ENCODE data around the gene B9D2. TPM values are rescaled to one million over a fixed set of nuclear protein-coding genes. Genes with fewer than 3 reads are reported as not detected.

The B9D2 gene, protein sequence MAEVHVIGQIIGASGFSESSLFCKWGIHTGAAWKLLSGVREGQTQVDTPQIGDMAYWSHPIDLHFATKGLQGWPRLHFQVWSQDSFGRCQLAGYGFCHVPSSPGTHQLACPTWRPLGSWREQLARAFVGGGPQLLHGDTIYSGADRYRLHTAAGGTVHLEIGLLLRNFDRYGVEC
- 2.8 and 4.2 TPM in 2 replicates for total RNA-seq

DNA sequence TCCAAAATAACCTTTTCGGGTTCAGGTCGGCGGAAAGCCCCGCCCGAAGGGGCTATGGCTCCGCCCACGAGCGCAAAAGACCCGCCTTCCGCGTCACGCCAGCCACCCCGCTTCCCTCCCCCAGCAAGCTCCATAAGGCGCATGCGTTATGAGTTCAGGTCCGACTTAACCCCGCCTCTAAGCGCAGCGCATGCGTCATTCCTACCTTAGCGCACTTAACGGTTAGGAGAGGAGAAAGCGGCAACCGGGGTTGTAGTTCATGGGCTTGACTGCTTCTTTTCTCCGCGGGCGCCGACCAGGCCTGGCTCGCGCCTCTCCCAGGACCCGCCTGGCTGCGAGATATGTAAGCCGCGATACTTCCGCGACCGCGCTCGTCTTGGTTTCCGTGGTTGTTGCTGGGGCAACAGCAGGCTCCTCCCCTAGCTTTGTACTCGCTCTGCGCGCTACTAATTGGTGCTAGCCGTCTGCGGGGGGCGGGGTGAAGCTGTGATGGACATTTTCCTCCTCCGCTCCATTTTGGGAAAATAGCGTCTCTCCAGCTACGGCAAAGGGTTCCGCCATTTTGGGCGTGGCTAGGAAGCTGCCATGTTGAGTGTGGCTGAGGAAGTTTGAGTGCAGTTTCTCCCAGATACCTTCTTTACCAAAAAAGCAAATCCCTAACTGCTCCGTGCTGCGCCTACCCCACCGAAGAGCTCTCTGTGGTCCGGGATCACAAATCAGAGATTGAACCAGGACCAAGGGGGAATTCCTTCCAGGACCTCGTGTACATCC is at the start of gene B9D2:
B9D2 (minus strand) TSS at position 397 of the 771 bp plus-strand sequence. CDS start 630 bp downstream, outside the sequence.

DNA sequence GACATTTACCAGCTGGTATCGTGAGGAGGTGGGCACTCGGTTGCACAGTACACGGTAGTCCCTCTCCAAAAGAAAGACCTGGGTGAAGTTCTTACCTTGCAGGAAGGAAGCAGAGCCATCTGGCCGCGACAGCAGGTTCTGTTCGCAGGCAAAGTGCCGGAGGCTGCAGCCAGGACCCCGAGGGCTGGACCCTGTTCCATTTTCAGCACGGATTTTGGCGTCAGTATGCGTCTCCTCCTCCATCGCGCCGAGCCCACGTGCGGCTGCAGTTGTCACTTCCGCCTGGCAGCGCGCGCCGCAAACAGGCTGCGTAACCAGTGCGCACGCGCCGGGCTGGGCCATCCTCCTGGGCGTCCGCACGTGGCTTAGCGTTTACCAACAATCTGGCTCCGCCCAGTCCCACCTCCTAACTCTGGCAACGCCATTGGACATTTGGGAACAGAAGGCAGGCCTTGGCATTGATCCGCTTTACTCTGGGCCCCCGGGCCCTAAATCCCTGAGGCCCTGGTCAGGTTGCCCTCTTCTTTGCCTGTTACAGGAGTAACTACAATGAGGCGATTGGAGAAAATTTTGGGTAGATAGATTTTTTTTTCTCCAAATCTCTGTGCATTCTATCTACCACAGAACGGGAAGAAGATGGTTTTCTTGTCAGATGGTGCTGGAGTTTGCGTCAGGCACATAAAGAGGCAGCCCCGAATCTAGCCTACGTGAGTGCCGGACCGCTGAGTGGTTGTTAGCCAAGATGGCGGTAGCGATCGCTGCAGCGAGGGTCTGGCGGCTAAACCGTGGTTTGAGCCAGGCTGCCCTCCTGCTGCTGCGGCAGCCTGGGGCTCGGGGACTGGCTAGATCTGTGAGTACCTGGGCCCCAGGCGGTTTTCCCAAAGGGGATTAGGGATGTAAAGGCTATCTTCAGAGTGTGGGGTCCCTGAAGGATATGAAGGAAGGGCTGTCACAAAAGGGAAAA is 33.4 kb upstream of the B9D2 start, which contains the start of the genes BCKDHA and EXOSC5:
BCKDHA (plus strand) TSS at position 733 of the 964 bp plus-strand sequence; CDS start at position 743, 10 bp downstream.
EXOSC5 (minus strand) TSS at position 274 of the 964 bp plus-strand sequence; CDS start at position 243, 31 bp downstream.

DNA sequence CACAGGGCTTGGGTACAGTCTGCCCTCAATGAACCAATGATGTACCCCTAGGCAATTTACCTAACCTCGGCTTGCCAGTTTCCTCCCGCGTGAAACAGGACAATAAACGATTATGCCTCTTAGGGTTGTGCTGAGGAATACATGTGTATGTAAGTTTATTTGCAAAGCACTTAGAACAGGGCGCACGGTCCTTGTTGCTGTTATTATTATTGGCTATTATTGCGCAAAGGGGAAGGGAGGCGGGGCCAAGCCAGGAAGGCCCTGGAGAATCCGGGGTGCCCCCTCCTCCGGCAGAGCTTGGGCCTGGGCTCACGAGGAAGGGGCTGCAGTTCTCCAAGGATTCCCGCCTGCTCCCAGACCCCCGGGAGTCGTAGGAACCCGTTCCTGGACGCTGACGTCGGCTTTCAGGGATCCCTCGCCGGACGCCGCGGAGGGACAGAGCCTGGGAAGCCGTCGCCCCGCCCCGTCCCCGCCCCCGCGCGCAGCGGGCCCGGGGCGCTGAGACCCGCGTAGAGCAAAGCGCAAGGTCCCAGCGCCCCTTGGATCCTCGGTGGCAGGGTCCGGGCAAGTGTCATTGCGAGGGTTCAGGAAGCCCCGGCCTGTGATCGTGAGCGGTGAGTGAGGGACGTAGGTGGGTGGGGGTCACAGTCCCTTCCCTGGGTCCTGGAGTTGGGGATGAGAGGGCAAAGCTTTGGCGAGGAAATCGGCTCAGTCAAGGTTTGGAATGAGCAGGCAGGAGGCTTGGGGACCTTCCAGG is 12.5 kb upstream of the B9D2 start, which contains the start of gene TMEM91:
TMEM91 (plus strand) TSS at position 293 of the 757 bp plus-strand sequence. CDS start 1,777 bp downstream, outside the sequence.

DNA sequence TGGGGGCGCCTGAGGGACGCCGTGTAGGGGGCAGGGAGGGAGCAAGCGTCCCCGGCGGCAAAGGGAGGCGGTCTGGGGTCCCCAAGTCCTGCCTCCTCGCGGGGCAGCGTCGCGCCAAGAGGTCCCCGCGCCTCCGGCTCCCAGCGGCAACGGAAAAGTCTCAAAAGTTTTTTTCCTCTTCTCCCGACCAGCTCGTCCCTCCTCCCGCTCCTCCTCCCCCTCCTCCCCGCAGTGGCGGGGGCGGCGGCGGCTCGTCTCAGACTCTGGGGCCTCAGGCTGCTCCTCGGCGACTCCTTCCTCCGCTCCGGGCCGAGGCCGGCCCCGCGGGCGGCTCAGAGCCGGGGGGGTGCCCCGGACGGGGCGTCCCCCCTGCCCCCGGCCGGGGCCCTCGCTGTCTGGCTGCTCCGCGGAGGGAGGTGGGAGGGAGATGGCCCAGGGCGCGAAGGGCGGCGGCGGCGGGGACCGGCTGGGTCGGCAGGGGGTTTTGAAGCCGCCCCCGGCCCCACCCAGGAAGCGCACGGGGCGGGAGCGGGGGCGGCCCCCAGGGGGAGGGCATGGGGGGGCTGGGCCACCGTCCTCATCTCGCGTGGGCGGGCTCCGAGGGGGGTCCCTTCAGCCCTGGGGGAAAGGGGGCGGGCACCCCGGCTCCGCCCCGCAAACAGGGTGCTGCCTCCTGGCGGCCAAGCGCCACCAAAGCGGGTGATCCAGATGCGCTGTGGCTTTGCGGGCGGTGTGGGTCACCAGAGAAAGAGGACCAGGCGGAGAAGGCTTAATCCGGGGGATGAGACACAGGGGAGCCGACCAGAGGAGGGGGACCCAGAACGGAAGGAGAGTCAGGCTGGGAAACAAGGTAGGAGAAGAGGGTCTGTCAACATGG is 10.2 kb downstream of the B9D2 start, which contains the start of gene TGFB1:
TGFB1 (minus strand) TSS at position 457 of the 877 bp plus-strand sequence. CDS start 878 bp downstream, outside the sequence.

DNA sequence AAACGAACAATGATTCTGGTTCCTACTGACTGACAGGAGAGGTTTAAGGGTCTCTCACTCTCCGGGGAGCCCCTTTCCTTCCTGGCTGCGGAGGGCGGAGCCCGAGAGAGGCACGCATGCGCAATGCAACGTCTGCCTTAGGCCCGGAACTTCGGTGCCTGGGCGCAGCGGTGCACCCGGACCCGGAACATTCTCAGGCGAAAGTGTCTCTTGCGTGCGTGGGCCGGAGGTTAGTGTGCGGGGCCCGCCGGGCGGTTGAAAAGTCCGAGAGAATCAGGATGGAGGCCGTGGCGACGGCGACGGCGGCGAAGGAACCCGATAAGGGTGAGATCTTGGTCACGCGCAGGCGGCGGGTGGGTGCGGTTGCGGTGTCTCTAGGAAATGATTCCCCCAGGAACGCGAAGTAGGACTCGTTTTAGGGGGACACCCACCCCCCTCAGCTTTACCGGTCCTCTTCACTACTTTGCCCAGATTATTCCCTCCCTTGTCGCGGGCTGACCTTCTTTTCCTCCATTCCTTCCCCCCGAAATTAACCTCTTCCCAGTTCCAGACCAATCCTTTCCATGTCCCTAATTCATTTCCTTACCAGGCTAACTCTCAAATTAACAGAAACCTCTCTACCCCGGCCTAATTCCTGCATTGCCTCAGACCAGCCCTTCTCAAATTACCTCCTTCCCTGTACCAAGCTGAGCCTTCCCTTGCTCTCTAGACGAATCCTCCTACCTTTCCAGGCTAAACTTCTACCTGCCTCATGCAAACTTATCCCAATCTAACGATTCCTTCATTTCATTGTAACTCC is 53.7 kb downstream of the B9D2 start, which contains the start of gene CCDC97:
CCDC97 (plus strand) TSS at position 140 of the 799 bp plus-strand sequence; CDS start at position 279, 139 bp downstream.

Other genes starting within 250 kb of the B9D2 start
- gene CYP2F1, start 249.7 kb downstream of the B9D2 start, total RNA-seq: not detected in 2 replicates
- gene CYP2S1, start 170.9 kb downstream of the B9D2 start, total RNA-seq: 1.8 and 5.7 TPM in 2 replicates
- gene AXL, start 144.9 kb downstream of the B9D2 start, total RNA-seq: 369 and 387 TPM in 2 replicates
- 87.2 and 118 TPM in 2 replicates for gene HNRNPUL1, start 99.8 kb downstream of the B9D2 start, total RNA-seq
- 9.3 and 13.2 TPM in 2 replicates for gene CCDC97, start 54.0 kb downstream of the B9D2 start, total RNA-seq
- gene TGFB1, start 10.2 kb downstream of the B9D2 start, total RNA-seq: 12.1 and 15.7 TPM in 2 replicates
- 4.4 and 10.9 TPM in 2 replicates for gene TMEM91, start 12.4 kb upstream of the B9D2 start, total RNA-seq
- gene EXOSC5, start 33.2 kb upstream of the B9D2 start, total RNA-seq: 8.9 and 13.7 TPM in 2 replicates
- 43.8 and 48.1 TPM in 2 replicates for gene BCKDHA, start 33.7 kb upstream of the B9D2 start, total RNA-seq
- 3.5 and 4.5 TPM in 2 replicates for gene B3GNT8, start 63.2 kb upstream of the B9D2 start, total RNA-seq
- 44.0 and 46.1 TPM in 2 replicates for gene DMAC2, start 75.8 kb upstream of the B9D2 start, total RNA-seq
- not detected in 2 replicates for gene ERICH4, start 79.0 kb upstream of the B9D2 start, total RNA-seq
- not detected in 2 replicates for gene CEACAM21, start 212.0 kb upstream of the B9D2 start, total RNA-seq